IPS-NIHi11 (cell line): ENCODE measurements around the gene RPL7A.
"Not testable (repeated sequence)": the region's sequence is repeated elsewhere in the genome, so short reads cannot be mapped to it uniquely, and the experiment has no call there.

Source experiments
- DNase-seq: peaks from one replicate; pipeline ENCODE4 v3.0.0; 2012; ENCODE audit warnings: mixed read lengths, low spot score

Gene RPL7A

DNA sequence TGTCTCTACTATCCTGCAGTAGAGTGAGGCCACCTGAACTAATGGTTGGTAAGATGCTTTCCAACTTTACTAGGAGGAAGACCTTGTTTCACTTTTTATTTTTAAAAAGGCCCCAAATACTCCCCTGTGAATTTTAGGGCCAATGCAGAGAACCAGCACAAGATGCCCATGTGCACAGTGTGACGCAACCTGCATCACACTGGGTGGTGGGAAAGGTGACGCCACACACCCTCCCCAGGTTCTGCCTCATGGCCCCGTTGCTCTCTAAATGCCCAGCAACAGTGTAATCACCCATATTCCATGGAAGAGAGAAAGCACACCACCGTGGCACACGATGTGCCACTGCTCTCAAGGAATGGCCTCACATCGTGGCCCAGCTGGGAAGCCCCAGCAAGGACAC lies 21.4 kb downstream of the RPL7A start:
- DNase-seq = no peak

DNA sequence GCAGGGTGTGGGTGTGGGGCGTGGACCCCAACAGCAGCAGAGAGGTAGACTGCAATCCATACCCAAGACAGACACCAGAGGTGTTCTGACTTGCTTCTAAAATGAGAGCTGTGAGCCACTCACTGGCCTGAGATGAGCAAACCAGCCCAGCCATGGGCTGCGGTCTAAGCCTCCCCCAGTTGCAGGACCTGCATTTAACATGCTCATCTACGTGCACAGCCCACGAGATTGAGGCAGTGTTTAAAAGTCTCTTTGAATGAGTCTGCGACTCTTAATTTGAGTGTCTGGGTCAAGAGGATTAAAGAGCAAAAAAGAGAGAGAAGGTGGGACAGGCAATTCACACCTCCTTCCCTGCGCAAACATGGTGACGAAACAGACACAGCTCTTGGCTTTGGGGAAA lies 21.9 kb downstream of the RPL7A start:
- no peak for DNase-seq

DNA sequence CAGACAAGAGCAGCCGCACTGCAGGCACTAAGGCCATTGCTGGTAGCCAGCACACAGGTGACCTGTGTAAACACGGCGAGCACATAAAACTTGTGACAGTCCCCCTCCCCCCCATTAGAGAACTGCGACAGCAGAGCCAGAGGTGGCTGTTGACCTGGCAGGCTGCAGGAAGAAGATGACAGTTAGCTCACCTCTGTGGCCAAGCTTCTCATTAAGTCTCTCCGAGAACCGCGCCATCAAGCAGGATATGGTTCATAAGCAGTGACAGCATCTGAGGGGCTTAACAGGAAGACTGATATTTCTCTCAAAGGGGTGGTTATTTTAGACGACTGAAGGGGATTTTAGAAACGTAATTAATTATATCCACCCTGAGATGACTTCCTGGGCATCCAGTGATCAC lies 22.7 kb downstream of the RPL7A start:
- DNase-seq = no peak

DNA sequence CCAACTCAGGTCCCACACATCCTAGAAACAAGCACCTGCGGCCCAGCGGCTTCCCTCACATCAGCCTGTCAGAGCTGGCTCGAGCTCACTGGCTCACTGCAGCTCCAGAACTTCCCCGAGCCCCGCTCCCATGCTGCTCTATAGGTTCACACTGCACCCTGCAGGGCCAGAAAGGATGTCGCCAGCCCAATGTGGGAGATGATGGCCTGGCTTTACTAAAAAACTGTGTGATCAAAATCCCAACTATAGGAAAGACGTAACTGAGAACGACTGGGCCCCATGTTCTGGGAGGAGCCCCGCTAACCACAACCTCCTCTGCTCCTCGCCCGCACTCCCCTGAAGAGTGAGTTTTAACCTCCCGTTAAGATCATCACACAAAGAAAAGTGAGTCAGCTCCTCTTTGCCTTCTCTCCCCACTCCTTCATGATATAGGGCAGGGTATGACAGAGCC lies 23.3 kb downstream of the RPL7A start:
- DNase-seq = no peak

DNA sequence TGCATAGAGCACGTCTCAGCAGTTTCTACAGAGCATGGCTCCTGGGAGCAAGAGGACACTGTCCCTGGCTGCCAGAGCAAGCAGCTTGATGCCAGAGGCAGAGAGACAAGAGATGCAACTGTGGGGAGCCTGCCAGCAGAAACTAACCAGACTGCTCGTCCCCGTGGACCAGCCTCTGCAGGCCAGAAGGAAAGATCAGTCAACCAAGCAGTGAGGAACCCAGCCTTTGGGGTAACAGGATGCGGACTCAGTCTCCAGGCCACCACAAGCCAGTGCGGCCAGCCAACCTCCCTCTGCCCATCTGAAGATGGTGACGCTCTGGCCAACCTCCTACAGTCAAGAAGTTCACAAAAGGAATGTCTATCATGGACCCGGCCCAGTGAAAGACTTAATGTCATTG lies 24.1 kb downstream of the RPL7A start:
- no peak for DNase-seq

DNA sequence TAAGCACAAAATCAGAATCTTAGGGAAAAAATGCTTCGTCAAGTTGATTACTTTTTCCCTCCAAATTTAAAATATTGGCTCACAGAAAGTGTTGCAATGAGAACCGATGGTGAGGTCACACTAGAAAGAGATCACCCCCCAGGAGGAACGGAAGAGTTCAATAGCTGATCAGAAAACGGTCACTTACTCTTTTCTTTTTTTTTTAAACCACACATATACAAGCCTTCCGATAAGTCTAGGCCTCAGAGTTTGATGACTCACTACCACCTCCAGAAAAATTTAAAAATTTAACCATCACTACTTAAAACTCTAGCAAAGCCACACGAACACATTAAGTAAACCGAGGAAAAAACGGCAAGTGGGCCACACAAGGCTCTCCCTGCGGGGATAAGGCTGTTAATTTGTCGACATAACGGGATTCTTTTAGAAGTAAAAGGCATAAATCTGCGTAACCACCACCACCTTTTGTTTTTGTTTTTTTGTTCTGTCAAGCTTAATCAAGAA lies 26.6 kb downstream of the RPL7A start:
- no peak for DNase-seq

DNA sequence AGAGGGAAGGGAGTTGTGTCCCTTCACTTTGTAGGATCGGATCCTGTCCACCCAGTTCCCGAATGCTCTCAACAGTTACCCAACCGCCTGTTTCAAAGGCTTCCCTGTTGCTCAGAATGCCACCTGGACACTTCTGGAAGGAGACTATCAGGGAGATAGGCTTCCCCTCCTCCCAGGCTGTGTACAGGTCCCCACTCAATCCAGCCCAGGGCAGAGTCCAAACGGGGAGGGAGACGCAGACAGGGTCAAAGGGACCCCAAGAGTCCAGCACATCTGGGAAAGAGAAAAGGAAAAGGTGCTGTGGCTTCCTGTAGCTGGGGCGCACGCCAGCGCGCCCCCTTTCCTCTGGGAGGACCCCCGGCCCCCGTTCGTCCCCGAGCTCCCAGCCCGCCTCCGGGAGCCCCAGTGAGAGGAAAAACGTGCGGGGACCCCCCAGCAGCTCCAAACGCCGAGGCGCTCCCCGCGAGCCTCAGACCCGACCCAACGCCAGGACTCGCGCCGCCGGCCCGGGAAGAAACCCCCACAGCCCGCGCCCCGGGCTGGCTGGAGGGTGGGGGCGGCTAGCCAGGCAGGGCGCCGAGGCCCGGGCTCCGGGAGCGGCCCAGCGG lies 27.2 kb downstream of the RPL7A start:
- peak; percentile 72 for DNase-seq

DNA sequence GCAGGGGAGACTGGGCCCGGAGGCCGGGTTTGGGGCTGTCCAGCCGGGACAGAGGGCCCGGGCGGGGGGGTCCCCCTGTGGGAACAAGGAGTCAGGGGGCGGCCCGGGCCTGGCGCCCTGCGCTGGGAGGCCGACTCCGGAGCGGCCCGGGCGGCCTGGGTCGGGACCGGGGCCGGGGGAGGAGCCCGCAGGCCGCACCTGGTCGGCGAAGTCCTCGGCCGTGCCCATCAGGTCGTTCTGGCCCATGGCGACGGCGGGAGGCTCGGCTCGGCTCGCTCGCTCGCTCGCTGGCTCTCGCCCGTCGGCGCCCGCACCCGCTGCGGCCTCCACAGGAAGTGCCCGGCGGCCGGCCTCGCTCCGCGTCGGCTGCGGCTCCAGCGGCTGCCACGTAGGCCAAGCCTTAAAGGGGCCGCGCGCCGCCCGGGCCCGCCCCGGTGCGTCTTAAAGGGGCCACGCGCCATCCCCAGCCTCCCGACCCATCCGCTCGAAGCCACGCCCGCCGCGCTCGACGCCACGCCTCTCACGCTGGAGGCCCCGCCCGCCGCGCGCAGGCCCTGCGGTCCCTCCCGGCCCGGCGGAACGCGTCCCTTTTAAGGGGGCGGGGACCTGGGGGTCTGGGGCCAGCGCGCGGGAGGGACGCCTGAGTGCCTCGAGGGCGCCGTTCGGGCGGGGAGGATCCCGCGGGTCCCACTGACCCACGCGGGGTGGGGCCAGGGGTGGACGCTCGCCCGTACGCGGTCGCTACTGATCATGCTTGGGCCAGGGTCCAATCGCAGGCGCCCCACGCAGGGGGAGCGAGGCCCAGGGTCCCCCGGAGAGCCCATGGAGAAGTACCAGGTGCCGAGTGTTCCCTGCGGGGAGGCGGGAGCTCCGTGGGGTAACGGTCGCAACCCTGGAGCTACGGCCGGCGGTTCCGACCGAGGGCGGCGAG lies 28.0 kb downstream of the RPL7A start, which contains the start of the genes STKLD1 and SURF4:
Gene STKLD1, plus strand, starts transcription at position 643 of the 931 bp plus-strand sequence. Its CDS starts 108 bp downstream, at position 751.
Gene SURF4, minus strand, starts transcription at position 337 of the 931 bp plus-strand sequence. Its CDS starts 91 bp downstream, at position 246.
- DNase-seq = peak; percentile 100

DNA sequence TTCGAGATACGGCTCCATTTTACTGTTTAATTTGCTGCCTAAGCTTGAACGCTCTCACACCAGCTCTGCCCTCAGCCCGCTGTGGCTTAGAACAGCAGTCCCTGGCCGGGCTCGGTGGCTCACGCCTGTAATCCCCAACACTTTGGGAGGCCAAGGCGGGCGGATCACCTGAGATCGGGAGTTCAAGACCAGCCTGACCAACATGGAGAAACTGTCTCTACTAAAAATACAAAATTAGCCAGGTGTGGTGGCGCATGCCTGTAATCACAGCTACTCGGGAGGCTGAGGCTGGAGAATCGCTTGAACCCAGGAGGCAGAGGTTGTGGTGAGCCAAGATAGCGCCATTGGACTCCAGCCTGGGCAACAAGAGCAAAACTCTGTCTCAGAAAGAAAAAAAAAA lies 29.3 kb downstream of the RPL7A start:
- not testable (repeated sequence) for DNase-seq

DNA sequence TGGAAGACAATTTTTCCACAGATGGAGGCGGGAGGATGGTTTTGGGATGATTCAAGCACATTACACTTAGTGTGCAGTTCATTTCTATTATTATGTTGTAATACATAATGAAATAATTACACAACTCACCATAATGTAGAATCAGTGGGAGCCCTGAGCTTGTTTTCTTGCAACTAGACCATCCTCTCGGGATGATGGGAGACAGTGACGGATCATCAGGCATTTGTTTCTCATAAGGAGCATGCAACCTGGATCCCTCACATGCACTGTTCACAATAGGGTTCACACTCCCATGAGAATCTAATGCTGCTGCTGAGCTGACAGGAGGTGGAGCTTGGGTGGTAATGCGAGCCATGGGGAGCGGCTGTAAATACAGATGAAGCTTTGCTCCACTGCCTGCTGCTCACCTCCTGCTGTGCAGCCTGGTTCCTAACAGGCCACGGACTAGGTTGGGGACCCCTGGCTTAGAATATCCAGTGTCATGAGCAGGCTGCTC lies 29.8 kb downstream of the RPL7A start:
- no peak for DNase-seq

DNA sequence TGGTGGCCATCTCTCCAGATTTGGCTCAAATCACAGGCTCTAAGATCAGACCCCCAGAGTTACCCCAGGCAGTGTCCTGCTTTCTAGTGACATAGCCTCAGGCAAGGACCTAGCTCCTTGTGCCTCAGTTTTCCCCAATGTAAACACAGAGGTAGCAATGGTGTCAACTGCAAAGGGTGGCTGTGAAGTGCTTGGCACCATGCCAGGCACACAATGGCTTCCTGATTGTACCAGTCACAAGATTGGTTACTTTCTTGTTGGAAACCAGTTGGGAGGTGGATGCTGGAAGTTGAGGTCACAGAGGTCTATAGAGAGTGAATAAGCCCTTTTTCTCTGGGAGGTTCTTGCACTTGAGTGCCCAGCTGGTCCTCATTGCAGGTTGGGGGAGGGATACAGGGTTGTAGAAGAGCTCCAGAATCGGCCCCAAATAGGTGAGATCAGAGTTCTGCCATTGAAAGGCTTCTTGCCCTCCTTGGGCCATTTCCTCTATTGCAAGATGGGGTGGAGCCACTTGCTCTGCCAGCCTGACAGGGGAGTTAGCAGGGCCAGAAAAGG lies 30.5 kb downstream of the RPL7A start:
- no peak for DNase-seq

DNA sequence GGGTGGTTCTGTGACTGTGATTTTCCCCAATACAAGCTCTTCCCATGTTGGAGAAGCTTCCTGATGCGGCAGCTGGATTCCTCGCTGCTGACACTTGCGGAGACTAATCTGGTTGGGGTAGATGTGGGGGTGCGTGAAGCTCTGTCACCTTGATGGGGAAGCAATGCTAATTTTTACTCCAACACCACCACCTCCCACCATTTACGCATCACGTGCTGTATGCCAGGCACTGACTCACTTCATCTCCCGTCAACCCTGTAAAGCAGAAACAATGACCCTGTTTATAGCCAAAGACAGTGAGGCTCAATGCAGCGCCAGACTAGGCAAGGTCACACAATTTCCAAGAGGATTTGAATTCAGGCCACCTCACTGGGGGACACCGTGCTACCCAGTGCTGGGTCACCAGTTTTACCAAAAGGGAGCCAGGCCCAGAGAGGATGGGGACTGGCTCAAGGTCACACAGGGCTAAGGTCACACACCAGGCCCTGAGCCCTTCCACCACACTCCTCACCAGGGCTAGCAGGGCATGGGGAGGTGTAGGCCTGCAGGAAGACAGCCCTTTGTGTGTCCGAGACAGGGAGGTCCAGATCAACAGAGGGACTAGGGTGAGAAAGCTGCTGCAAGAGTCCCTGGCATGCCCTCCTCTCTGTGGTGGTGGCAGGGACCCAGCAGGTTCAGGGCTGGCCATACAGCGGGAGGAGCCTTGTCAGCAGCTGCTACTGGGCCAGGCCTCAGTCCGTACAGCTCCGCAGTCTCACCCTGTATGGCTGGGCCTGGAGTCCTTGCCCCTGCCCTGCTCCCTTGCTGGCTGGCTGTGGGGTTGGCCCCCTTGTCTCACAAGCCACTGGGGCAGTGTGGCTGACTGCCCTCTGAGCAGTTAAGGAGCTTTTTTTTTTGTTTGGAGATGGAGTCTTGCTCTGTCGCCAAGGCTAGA lies 31.4 kb downstream of the RPL7A start:
- DNase-seq = no peak

DNA sequence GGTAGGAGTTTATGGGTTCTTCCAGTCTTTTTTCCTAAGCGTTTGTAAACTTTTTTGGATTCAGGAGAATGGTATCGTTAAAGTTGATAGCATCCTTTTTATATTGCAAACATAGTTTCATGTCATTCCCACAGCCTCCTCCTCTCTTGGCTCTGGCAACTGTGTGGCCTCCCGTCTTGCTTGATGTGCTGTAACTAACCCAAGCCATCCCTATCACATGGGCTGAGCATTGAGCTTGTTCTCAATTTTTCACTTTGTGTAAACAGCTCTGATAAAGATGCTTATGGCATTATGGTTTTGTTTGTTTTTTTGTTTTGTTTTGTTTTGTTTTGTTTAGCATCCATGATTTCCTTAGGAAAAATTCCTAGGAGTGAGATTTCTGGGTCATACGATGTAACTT lies 32.7 kb downstream of the RPL7A start:
- no peak for DNase-seq

DNA sequence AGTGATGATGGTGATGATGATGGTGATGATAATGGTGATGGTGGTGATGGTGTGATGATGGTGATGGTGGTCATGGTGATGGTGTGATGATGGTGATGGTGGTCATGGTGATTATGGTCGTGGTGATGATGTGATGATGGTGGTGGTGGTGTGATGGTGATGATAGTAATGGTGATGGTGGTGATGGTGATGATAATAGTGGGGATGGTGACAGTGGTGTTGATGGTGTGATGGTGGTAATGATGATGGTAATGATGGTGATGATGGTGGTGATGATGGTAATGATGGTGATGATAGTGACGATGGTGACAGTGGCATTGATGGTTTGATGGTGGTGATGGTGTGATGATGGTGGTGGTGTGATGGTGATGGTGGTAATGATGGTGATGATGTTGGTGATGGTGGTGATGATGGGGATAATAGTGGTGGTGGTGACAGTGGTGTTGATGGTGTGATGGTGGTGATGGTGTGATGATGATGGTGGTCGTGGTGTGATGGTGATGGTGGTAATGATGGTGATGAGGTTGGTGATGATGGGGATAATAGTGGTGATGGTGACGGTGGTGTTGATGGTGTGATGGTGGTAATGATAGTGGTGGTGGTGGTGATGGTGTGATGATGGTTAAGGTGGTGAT lies 34.6 kb downstream of the RPL7A start:
- DNase-seq = no peak

DNA sequence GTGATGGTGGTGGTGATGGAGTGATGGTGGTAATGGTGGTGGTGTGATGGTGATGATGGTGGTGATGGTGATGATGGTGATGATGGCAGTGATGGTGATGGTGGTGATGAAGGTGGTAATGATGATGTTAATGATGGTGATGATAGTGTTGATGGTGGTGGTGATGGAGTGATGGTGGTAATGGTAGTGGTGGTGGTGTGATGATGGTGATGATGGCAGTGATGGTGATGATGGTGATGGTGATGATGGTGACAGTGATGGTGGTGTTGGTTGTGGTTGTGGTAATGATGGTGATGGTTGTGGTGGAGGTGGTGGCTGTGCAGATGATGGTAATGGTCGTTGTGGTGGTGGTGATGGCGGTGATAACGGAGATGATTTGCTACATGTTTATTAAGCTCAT lies 35.4 kb downstream of the RPL7A start:
- no peak for DNase-seq

DNA sequence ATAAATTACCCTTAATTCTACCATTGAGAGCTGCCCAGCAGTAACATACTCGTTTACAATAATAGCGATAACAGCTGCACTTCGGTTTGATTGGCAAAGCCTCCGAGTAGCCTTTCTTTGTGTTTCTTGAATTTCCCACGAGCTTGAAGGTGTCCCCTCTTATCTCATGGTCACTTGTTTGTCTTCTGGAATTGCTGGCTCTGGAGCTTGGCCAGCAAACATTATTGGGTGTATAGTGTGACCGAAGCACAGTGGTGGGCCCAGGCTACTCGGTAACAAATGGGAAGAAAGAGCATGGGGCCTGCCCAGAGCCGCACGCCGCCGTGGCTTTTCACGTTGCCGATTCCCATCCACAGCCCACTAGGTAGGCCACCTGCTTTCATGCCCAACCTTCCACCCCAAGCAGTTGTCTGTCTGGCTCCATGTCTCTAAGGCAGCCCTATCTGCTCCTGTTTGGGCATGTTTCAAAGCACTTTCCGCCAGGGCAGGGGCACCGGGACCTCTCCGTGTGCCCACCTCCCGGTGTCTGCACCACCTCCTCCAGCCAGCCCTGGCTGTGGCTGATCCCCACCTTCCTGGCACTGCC lies 36.8 kb downstream of the RPL7A start:
- no peak for DNase-seq

DNA sequence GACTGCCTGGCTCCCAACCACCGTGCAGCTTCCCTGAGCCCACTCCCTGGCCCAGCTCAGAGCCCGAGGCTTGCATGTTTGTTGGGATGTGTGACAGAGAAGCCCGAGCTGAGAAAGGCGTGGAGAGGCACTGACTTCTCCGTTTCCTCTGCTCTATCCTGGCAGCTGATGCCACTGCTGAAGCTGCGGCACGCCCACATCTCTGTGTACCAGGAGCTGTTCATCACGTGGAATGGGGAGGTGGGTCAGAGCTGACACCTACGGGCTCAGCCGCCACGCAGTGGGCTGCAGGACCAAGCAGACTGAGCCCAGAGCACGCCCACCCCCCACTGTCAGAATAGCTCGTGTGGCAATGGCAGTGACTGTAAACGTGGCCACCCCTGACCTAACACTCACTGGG lies 37.4 kb downstream of the RPL7A start:
- DNase-seq = no peak

DNA sequence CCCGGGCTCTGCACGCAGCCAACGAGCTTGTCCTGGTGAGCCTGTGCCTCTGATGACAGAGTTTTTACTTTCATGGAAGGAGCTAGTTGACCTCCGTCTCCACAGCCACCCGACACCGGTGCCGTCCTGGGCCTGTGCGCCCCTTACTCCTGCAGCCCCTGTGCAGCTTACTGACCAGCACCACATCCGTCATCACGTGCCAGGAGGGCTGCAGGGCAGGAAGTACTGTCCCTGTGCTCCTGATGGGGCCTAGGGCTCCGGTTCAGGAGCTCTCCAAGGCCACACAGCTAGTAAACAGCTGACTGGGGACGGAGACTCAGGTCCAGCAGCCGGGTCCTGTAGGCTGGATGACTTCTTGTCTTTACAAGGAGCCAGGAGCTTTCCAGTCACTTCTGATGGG lies 38.3 kb downstream of the RPL7A start:
- no peak for DNase-seq

DNA sequence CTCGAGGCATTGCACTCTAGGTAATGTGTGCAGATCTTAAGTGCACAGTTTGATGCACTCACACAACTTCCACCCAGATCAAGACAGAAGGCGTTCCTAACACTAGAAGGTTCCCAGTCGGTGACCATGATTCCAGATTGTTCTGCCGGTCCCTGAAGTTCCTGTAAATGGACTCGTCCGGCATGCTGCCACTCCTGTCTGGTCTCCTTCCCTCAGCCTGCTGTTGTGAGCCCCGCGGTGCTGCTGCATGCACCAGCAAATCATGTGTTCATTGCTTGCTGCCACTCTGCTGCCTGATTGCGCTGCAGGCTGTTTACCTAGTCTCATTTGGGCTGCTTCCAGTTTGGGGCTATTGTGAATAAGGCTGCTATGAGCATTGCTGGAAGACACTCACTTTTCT lies 39.7 kb downstream of the RPL7A start:
- no peak for DNase-seq

DNA sequence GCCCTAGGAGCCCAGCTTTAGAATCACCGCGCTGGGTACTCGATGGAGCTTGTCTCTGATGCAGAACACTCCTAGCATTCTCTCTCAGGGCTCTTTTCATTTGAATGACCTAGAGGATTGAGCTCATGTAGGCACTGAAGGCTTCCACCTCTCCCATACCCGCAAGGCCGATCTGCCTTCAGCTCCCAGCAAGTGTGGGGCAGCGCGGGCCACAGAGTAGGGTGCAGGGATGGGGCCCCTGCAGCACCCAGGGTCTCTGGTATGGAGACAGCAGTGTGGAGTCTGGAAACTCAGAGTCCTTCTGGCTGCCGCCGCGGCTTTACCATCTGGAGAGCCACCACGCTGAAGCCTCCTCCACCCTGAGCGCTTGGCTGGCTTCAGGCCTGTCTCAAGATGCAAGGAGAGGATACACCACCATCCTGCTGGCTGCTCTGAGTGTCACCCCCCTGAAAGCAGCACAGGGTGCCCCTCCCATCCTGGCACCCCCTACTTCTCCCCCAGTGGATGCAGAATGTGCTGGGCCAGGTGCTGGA lies 41.1 kb downstream of the RPL7A start:
- no peak for DNase-seq
